ENCODE data around the gene GPRASP2.
A peak's percentile ranks its signal among the peaks of the same experiment; 100 is the strongest.
"Not testable (repeated sequence)": the region's sequence is repeated elsewhere in the genome, so short reads cannot be mapped to it uniquely, and the experiment has no call there.

Gene GPRASP2

DNA sequence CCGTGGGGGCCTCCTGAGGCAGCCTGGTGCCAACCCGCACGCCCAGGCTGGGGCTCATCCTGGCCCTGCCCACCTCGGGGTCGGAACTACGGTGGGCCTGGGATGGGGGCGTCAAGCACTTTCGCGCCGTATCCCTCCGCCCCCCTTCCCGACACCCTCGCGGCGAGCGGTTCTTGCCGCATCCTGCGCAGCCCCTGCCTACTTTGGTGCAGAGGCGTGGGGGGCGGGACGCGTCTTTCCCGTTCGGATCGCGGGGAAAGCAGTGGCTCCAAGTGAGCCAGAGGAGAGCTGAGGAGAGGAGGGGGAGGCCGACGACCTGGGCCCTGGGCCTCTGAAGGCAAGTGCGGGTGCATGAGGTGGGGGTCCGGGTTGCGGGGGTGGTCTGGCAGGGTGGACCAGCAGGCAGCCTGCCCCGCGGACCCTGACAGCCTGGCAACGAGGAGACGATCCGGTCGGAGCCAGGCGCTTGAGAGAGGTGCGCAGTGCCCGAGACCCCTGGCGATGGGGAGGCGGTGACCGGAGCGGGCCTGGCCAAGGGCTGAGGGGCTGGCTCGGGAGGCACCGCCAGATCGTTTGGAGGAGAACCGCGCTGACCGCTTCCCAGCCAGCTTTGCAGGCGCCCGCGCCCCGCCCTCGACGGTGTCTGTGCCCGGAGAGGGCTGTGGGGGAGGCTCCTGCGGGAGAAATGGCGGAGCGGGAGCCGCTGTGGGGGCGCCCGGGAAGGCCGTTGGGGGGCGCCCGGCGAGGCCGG, at the start of gene GPRASP2:
Gene GPRASP2, plus strand, starts transcription at position 233 of the 751 bp plus-strand sequence. CDS start 2,422 bp downstream, outside the sequence.
- peak; percentile 15 for DNase-seq (ENCODE audit: low spot score)

DNA sequence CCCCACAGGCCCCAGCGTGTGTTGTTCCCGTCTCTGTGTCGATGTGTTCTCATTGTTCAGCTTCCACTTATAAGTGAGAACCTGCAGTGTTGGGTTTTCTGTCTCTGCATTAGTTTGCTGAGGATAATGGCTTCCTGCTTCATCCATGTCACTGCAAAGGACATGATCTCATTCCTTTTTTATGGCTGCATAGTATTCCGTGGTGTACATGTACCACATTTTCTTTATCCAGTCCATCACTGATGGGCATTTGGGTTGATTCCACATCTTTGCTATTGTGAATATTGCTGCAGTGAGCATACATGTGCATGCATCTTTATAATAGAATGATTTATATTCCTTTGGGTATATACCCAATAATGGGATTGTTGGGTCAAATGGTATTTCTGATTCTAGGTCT, 48.4 kb upstream of the GPRASP2 start:
- not testable (repeated sequence) for DNase-seq (ENCODE audit: low spot score)

DNA sequence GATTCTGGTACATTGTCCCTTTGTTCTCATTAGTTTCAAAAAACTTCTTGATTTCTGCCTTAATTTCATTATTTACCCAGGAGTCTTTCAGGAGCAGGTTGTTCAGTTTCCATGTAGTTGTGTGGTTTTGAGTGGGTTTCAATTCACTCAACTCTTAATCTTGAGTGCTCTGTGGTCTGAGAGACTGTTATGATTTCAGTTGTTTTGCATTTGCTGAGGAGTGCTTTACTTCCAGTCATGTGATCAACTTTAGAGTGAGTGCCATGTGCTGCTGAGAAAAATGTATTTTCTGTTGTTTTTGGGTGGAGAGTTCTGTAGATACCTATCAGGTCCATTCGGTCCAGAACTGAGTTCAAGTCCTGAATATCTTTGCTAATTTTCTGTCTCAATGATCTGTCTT, 45.2 kb upstream of the GPRASP2 start:
- not testable (repeated sequence) for DNase-seq (ENCODE audit: low spot score)

DNA sequence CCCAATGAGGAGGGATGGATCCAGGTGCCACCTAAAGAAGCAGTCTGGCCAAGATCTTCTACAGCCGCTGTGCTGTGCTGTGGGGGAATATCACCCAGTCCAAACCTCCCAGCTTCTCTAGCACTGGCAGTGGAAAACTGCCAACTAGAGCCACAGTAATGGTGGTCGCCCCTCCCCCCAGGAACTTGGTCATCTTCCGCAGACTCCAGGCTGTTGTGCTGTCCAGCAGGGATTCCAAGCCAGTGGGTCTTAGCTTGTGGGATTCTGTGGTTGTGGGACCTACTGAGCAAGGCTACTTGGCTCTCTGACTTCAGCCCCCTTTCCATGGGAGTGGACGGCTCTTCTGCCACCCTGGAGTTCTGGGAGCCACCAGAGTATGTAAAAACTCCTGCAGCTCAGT, 42.7 kb upstream of the GPRASP2 start:
- no peak for DNase-seq (ENCODE audit: low spot score)

GRCh38 chrX:102672856-102673255, 39.4 kb upstream of the GPRASP2 start:
- DNase-seq (ENCODE audit: low spot score) = no peak

GRCh38 chrX:102677479-102677878, 34.8 kb upstream of the GPRASP2 start:
- DNase-seq (ENCODE audit: low spot score) = not testable (repeated sequence)

DNA sequence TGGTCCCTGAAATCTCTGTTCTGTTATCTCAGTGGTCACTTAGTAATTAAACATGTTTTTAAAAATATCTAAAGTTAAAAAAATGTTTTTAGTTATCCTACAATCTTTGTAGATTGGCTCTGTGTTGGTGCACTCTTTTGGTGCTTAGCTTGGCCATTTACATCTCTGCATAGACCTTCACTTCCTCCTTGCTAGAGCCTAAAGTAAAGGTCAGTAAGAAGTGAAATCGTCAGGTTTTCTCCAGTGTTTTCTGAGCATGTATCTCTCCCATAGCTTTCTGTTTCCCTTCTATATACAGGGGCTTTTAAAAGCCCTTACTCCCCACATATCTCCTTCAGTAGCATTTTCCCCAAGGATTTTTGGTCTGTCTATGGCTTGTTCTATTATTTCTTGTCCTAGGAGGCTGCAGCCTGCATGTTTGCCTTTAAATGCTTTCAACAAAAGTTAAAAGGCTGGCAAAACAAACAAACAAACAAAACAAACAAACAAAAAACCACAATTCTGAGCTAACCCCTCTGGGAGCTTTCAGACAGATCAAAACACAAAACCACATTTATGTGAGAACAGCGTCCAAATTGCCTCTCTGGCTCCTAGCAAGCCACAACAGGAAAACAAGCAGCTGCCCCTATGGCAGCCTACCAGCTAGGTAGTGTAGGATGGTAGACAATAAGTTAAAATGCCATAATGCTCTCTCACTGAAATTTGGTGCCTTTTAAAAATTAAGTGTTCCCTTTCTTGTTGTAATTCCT, 27.3 kb upstream of the GPRASP2 start:
- peak; percentile 66 for DNase-seq (ENCODE audit: low spot score)

- DNase-seq (ENCODE audit: low spot score) = no peak
These were observed 17.5 kb upstream of the GPRASP2 start for GRCh38 chrX:102694749-102695148.

DNA sequence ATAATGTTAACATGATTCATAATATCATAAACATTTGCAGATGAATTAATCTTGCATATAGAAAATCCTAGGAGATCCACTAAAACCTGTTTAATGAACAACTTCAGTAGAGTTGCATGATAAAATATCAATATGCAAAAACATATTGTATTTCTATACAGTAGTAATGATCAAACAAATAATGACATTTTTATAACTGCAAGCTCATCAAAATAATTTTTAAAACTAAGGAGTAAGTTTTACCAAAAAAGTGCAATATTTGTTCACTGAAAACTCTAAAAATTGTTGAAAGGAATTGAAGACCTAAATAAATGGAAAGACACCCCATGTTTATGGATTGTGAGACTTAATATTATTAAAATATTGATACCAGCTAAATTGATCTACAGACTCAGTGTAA, 15.9 kb upstream of the GPRASP2 start:
- DNase-seq (ENCODE audit: low spot score) = no peak

- DNase-seq (ENCODE audit: low spot score) = no peak
These were observed 14.8 kb upstream of the GPRASP2 start for GRCh38 chrX:102697494-102697893.

GRCh38 chrX:102708900-102709299, 3.3 kb upstream of the GPRASP2 start:
- no peak for DNase-seq (ENCODE audit: low spot score)

GRCh38 chrX:102711872-102712215, 404 bp upstream of the GPRASP2 start:
- DNase-seq (ENCODE audit: low spot score) = no peak

DNA sequence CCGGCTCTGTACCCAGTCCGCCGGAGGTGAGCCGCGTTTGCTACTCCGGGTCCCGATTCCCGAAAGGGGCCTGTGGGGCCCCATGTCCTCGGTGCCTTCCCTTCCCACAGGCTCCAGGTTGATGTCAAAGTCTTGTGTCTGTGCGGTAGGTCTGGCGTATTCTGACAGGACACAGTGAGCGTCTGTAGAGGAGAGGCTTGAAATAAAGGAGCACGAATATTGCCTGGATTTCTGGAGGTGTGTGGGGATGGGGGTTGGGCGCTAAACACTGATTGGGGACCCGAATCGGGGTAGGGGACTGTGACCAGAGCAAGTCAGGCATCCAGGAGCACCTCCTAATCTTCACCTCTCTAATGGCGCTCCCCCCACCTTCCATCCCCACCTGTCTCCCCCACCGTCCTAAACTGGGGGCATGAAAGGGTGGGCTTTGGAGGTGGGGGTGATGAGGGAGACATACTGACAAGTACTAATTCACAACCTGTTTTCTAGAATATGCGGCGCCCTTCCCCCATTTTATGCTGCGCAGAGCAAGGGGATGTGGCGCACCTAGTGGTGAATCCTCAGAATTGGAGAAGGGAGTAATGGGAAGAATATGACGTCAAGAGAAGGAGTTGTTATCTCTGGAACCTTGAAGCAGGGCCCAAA, 855 bp downstream of the GPRASP2 start:
- peak; percentile 50 for DNase-seq (ENCODE audit: low spot score)

DNA sequence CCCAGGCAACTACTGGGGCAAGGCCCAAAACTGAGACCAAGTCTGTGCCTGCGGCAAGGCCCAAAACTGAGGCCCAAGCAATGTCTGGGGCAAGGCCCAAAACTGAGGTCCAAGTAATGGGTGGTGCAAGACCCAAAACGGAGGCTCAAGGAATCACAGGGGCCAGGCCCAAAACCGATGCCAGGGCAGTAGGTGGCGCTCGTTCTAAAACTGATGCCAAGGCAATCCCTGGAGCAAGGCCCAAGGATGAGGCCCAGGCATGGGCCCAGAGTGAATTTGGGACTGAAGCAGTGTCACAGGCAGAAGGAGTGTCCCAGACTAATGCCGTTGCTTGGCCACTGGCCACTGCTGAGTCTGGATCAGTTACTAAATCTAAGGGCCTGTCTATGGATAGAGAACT, 2.7 kb downstream of the GPRASP2 start:
- no peak for DNase-seq (ENCODE audit: low spot score)

- no peak for DNase-seq (ENCODE audit: low spot score)
These were observed 3.7 kb downstream of the GPRASP2 start for GRCh38 chrX:102715967-102716366.

DNA sequence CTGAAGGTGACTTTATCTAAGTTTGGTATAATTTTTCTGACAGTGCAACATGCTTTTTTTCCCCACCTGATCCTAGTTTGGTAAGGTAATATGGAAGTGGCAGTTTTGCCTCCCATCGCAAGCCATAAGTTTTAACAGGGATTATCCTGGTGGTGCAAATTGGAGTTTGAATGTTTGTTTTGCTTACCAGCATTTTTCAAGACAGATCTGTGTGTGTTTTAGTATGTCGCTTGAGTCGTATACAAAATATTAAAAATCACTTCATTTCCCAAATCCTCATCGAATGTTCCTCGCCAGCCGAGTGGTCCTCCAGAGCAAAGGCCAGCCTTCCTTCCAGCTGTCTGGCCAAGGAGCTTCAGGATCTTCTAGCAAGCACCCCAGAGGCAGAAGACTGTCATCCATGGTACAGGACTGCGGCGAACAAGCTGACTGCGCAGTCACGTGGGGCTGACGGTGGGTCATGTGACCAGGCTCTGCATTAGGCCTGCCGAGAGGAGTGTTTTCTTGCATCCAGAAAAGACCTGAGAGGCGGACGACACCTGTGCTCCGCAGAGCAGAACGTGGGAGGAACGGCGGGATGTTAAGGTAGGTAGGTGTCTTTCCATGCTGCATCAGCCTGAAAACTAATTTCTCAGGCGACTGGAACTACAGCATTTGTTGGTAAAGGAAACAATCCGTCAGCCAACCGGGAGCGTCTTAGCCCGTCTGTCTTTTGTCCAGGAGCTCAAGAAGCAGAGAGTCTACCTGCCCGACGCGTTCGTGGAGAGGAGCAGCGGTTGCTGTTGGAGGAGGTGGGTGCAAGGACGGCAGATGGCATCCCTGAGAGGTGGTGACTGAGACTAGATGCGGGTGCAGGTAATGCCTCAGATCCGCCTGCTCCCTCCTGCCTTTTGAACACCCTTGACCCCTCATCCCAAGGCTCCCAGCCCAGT, 8.3 kb downstream of the GPRASP2 start, which contains the start of gene GPRASP3:
Gene GPRASP3, plus strand, starts transcription at position 507 of the 932 bp plus-strand sequence. CDS start 28,253 bp downstream, outside the sequence.
- DNase-seq (ENCODE audit: low spot score) = peak; percentile 75

- DNase-seq (ENCODE audit: low spot score) = not testable (repeated sequence)
These were observed 8.9 kb downstream of the GPRASP2 start for GRCh38 chrX:102721169-102721506.

DNA sequence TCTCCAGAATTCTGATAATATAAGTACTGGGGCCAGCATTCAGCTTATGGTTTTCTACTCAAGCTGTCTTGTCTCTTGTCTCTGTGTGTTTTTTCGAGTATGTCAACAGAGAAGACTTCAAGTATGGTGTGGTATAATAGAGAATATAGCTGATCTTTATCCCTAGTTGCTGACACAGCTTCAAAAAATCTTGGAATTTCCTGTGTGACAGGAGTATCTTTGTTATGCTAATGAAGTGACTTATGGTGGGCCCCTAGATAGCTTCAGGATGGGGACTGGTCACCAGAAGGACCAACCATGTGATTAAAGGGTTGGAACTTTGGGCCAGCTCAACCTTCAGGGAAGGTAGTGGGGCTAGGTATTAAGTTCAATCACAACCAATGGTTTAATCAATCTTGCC, 11.2 kb downstream of the GPRASP2 start:
- DNase-seq (ENCODE audit: low spot score) = no peak

DNA sequence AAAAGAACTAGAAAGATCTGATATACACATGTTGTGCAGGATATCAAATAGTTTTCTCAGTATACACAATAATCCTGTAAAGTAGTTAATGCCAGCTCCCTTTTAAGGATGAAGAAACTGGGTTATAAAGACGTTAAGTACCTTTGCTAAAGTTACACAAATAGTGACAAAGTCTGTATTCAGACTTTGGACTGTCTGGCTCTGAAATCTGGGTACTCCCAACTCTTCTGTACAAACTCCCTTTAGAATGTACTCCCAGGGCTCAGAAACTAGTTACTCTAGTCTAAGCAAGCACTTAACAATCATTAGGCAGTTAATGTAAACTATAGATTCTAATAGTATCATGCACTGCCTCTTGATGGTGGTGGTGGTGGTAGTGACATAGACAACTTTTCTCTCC, 15.5 kb downstream of the GPRASP2 start:
- no peak for DNase-seq (ENCODE audit: low spot score)

- DNase-seq (ENCODE audit: low spot score) = no peak
These were observed 16.4 kb downstream of the GPRASP2 start for GRCh38 chrX:102728646-102729045.

DNA sequence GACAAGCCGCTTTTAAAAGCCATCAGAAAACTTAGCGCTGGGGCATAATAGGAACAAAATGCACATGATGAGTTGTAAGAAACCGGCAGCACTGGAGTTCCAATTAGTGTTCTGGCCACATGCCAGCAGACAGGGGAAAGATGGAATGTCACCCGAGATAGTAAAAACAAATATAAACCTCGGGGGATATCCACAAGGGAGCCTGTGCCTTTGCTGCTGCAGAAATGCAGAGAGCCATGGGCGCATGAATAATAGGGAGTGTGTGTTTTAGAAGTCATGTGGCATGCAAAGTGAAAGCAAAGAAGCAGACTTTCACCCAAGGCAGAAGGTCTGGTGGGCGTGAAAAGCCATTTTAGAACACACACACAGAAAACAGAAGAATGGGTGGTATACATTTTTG, 27.4 kb downstream of the GPRASP2 start:
- no peak for DNase-seq (ENCODE audit: low spot score)

DNA sequence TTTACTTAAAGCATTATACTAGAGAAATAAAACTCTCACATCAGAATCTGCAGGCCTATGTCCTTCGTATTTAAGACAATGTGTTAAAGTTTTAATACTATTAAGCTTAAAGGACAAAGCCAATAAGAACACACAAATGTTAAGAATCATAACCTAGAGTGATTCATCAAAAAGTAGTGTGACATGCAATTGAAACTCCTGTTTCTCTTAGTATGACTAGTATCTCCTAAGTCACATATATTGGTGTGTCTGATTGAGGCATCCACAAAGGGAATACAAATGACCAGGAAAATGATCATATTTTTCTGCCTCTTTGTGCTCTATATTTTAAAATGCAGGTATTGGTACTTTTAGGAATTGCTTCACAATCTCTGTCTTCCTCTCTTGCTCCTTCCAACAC, 32.1 kb downstream of the GPRASP2 start:
- DNase-seq (ENCODE audit: low spot score) = no peak
